Testis (tissue), 3 donors: Measurements from ENCODE around the gene REPS1. TPM values are rescaled to one million over a fixed set of nuclear protein-coding genes. Genes with fewer than 3 reads are reported as not detected.

Experiments used
- DNase-seq: peaks from one replicate; pipeline ENCODE4 v3.0.0-alpha.2; 2019
- H3K27ac ChIP-seq, 2 donors: fragments of 200-600 bp; sonication (generic); one replicate each; pipeline ENCODE4 v1.5.1; 2019
- H3K27me3 ChIP-seq: fragments of 200-600 bp; sonication (generic); one replicate; pipeline ENCODE4 v1.5.1; 2019
- H3K36me3 ChIP-seq: fragments of 200-600 bp; sonication (generic); one replicate; pipeline ENCODE4 v1.5.1; 2017; ENCODE audit warnings: low read depth; ENCODE audit errors: missing control alignments
- H3K4me1 ChIP-seq: fragments of 200-600 bp; sonication (generic); one replicate; pipeline ENCODE4 v1.5.1; 2019
- H3K4me3 ChIP-seq, 2 donors: fragments of 200-600 bp; sonication (generic); one replicate each; pipeline ENCODE4 v1.5.1; 2017 to 2019
- H3K9me3 ChIP-seq: fragments of 200-600 bp; sonication (generic); one replicate; pipeline ENCODE4 v1.5.1; 2017
- CTCF ChIP-seq, 3 experiments: fragments of 450-650 bp in 2 of 3; fragments of 200-600 bp in 1 of 3; sonication (generic) in 1 of 3; IDR thresholded peaks; one replicate each; pipeline ENCODE4 v1.5.1; 2016 to 2019; ENCODE audit warnings: antibody characterized with exemption in 3 of 3, mild to moderate bottlenecking in 2 of 3, moderate library complexity in 1 of 3
- POLR2A ChIP-seq: fragments of 450-650 bp; IDR thresholded peaks from one replicate; pipeline ENCODE4 v1.6.1; 2017; ENCODE audit warnings: antibody characterized with exemption, mild to moderate bottlenecking, moderate library complexity
- WGBS, 2 donors: methylation state at CpG; one replicate each; pipeline ENCODE4 v1.1.5; 2018; 5-methylcytosine and 5-hydroxymethylcytosine counted together
- intact Hi-C: fragments of 100-400 bp; cut with DNase I; formaldehyde crosslinking; loops from one replicate; pipeline ENCODE4 v1.15.1; 2023; ENCODE audit warnings: low total_unique reads
- polyA plus RNA-seq: library from polyadenylated mRNA; stranded (reverse); fragments of 350-450 nt; fragmentation: Illumina TruSeq; extraction: RNeasy Lipid Tissue Mini Kit (QIAGEN cat#74804); gene quantifications from one replicate; pipeline ENCODE4 v1.2.3, GENCODE V29; 2014; ENCODE audit warnings: low read depth, low replicate concordance; ENCODE audit not compliant: insufficient read depth
- total RNA-seq, 2 donors: library from RNA; depleted of rRNA; stranded (reverse); fragments of >200 nt; gene quantifications; one replicate each; pipeline ENCODE4 v1.2.3, GENCODE V29; 2016

Gene REPS1
- total and polyA plus RNA-seq, 3 donors from 2014 or later: 82.0 to 170 (median 160) TPM

- DNase-seq: no peak
- no peaks in the 10 kb centered on the region for H3K9me3 ChIP-seq
- no peaks in the 10 kb centered on the region for H3K4me1 ChIP-seq
- no peak overlapping the region for H3K4me3 ChIP-seq
- H3K36me3 ChIP-seq: no peaks in the 10 kb centered on the region
- intact Hi-C loops: no loop called here
- no peak overlapping the region for H3K27ac ChIP-seq
- no peak for TF ChIP-seq POLR2A
- no peak for TF ChIP-seq CTCF (IDR thresholded peaks at IDR 0.05)
- H3K27me3 ChIP-seq: no peaks in the 10 kb centered on the region
Measured at GRCh38 chr6:138897031-138897430, 91.0 kb downstream of the REPS1 start.

GRCh38 chr6:138896104-138896756 lies 91.8 kb downstream of the REPS1 start:
- TF ChIP-seq CTCF (IDR thresholded peaks at IDR 0.05) (no peak), POLR2A (no peak)
- Histone ChIP-seq H3K4me1 (no peaks in the 10 kb centered on the region), H3K27ac (no peak overlapping the region), H3K9me3 (no peaks in the 10 kb centered on the region), H3K27me3 (no peaks in the 10 kb centered on the region), H3K4me3 (no peak overlapping the region), H3K36me3 (no peaks in the 10 kb centered on the region)
- intact Hi-C loops: no loop called here
- WGBS, 2 donors: 83 to 85% methylated on average over 7 to 8 of the region's 8 CpGs
- no peak for DNase-seq

- H3K27me3 ChIP-seq: no peaks in the 10 kb centered on the region
- TF ChIP-seq POLR2A (no peak), CTCF (IDR thresholded peaks at IDR 0.05) (no peak)
- H3K9me3 ChIP-seq: no peaks in the 10 kb centered on the region
Measured at GRCh38 chr6:138891255-138891986, 96.6 kb downstream of the REPS1 start.

GRCh38 chr6:138885156-138885819 lies 102.8 kb downstream of the REPS1 start:
- H3K27me3 ChIP-seq: no peaks in the 10 kb centered on the region
- intact Hi-C loops: no loop called here
- WGBS, 2 donors: 86 to 95% methylated on average over 13 of the region's 13 CpGs

More at GRCh38 chr6:138891255-138891986, 96.6 kb downstream of the REPS1 start:
- intact Hi-C loops: no loop called here
- Histone ChIP-seq H3K4me1 (no peaks in the 10 kb centered on the region), H3K4me3 (no peak overlapping the region), H3K36me3 (no peaks in the 10 kb centered on the region), H3K27ac (no peak overlapping the region)
- 95 to 96% methylated on average over 3 of the region's 3 CpGs for WGBS, 2 donors
- no peak for DNase-seq

More at GRCh38 chr6:138885156-138885819, 102.8 kb downstream of the REPS1 start:
- TF ChIP-seq POLR2A (no peak), CTCF (IDR thresholded peaks at IDR 0.05) (no peak)
- Histone ChIP-seq H3K9me3 (no peaks in the 10 kb centered on the region), H3K4me1 (no peaks in the 10 kb centered on the region), H3K4me3 (no peak overlapping the region), H3K36me3 (no peaks in the 10 kb centered on the region), H3K27ac (no peak overlapping the region)
- no peak for DNase-seq
